ENCODE results near the gene ADAMTS14.

GRCh38 chr10:70745555-70745954 lies 73.2 kb downstream of the ADAMTS14 start:
- TF ChIP-seq CTCF (IDR thresholded peaks at IDR 0.05; ENCODE audit: low read length) = no peak
- no peak for TF ChIP-seq EZH2 (optimal IDR thresholded peaks at IDR 0.05; ENCODE audit: low read depth, low read length)
